GM12801 (cell line): ENCODE results near the gene KLF11.

ENCODE experiments used
- TF ChIP-seq, protein P1 (sequence below): IDR thresholded peaks from one replicate; pipeline ENCODE4 v1.5.1; 2011; ENCODE audit warnings: control low read depth; ENCODE audit not compliant: insufficient read length; ENCODE audit errors: extremely low read depth

Gene KLF11

DNA sequence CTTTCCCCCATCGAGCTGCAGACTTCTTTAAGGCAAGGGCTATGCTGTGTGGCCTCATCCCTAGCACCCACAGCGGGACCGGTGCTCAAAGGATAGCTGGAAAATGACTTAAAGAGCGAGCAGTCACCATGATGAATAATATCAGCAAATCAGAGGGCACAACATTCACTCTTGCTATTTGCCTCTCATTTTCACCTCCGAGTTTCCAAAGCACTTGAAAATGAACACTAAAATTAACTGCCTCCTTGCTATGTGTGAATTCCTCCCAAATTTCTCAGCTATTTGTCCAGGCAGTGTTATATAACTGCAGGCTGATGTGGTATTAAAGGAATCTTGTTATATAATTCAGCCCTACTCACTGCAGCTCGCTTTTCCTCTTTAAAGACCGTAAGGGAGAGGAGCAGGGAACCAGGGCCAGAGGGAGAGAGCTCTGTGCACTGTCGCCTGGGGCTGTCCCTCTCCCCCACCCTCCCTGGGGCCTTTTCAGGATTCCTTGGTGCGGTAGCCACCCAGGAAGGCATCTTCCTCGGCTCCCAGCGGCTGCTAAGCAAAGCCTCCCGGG is 35.4 kb downstream of the KLF11 start:
- TF ChIP-seq, protein P1, sequence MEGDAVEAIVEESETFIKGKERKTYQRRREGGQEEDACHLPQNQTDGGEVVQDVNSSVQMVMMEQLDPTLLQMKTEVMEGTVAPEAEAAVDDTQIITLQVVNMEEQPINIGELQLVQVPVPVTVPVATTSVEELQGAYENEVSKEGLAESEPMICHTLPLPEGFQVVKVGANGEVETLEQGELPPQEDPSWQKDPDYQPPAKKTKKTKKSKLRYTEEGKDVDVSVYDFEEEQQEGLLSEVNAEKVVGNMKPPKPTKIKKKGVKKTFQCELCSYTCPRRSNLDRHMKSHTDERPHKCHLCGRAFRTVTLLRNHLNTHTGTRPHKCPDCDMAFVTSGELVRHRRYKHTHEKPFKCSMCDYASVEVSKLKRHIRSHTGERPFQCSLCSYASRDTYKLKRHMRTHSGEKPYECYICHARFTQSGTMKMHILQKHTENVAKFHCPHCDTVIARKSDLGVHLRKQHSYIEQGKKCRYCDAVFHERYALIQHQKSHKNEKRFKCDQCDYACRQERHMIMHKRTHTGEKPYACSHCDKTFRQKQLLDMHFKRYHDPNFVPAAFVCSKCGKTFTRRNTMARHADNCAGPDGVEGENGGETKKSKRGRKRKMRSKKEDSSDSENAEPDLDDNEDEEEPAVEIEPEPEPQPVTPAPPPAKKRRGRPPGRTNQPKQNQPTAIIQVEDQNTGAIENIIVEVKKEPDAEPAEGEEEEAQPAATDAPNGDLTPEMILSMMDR = no peak

DNA sequence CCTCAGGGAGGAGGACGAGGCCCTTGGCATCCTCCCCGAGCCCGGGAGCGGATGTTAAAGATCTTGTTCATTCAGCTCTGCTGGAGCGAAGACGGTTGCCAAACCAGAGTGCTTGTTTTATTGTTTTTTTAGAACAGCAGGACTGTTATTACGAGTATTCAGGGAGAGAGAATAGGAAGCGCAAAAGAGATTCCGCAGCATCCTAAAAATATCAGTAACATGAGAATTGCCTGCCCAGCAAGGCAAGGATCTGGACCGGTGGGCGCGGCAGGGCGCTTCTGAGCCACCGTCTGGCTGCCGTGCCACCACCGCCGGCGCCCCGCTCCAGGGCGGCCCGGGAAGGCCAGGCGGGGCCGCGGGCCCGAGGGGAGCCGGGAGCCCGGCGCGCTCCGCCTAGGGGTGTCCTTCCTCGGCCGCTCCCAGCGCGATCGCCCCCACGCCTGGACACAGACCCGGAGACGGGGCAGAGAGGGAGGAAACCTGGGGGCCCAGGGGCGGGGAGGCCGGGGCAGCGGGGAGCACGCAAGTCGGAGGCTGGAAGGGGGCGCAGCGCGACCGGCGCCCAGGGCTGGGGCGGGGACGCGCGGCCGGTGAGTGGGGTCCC is 36.0 kb downstream of the KLF11 start:
- TF ChIP-seq, protein P1 = no peak

DNA sequence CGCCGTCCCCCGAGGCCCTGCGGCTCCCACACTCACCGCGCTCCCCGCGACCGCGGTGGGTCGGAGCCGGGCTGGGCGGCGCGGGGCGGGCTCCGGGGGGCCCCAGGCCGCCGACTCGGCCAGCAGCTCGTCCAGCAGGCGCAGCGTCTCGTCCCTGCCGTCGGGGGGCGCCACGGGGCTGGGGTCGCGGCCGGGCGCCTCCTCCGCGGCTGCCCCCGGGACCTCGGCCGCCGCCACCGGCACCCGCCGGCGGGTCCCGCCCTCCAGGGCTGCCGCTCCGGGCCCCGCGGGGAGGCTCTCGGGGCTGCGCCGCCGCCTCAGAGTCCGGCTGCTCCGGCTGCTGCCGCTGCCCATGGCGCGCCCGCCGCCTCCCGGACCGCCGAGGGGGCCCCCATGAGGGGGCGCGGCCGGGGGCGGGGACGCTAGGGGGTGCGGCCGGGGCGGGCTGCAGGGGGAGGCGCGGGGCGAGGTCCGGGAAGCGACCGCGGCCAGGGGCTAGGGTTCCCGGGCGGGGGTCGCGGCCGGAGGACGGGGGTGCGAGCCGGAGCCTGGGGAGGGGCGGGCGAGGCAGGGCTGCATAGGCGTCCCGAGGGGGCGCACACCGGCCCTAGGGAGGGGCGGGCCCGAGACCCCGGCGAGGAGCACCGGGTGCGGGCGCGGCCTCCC is 36.7 kb downstream of the KLF11 start, which contains the start of gene CYS1:
Gene CYS1 (minus strand): TSS at position 542 of the 666 bp plus-strand sequence. CDS start 188 bp downstream, at position 354.
- TF ChIP-seq, protein P1 = no peak

DNA sequence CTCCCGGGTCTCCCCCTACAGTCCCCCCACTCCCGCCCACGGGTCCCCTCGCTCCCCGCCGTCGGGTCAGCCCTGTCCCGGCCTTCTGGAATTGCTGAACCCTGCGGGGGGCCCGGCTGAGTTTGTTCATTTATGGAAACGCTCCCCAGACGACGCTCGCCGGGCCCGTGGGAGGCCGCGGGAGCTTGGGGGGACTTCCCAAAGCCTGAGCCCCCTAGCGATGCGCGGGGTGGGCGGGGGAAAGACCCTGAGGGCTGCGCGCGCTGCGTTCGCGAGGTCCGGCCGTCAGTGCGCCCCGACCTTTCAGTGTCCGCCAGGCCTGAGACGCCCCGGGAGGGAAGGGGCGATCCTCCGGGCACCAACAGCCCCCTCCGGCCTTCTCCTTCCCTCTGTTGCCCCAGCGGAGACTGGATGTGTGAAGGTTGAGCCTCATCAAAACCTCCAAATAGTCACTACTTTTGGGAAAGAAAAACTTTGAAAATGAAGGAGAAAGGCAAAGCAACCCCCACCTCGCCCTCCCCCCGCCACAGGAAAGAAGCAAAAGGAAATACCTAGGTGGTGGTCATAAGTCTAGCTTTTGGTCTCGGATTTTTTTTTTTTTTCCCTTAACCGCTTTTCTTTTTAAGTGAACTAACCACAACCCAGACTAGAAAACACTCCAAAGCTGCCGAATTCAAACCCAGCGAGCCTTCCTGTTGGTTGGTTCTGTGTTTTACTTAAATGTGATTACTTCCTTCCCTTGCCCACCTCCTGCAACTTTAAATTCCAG is 37.4 kb downstream of the KLF11 start:
- TF ChIP-seq, protein P1 = no peak

DNA sequence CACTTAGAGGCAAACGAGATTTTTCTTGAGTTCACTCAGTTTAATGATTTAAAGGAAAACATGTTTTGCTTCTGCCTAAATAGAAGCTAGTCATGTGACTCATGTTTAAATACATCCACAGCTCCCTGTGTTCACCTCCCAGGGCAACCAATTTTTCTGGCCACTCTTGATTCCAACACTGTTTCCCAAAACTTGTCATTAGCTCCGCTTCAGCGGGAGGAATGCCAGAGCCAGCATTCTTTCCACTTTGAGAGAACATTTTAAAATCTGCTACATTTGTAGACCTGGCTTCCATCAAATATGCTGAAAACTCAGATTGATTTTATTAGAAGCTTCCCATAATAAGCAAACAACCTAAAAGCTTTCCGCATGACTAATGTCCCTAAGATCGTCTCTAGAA is 39.7 kb downstream of the KLF11 start:
- TF ChIP-seq, protein P1 = no peak

DNA sequence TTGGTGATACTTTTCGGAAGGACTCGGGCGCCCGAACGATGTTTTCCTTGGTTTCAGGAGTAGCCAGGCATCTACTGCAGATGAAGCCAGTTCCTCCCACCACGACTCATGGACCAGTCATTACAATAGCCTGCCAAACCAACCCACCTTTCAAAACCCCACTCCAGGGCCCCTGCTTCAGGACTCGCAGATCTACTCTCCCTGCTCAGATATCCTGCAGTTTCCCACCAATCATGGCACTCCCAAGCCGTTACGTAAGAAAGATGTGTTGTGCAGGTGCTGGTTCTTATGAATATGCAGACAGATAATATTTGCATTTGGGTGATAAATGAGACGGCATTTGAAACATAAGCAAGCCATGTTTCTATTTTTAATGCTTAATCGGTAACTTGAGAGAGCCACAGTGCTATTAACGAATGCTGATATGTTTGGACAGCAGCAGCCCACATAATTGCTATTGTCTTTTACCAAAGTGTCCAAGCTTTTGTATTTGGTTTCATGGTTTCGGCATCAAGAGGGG is 40.4 kb downstream of the KLF11 start:
- TF ChIP-seq, protein P1 = no peak
